ENCODE measurements around the gene SART3. TPM values are rescaled to one million over a fixed set of nuclear protein-coding genes. Genes with fewer than 3 reads are reported as not detected.
"Not testable (repeated sequence)": the region's sequence is repeated elsewhere in the genome, so short reads cannot be mapped to it uniquely, and the experiment has no call there.

Gene SART3
- total RNA-seq, 1 donor from 2014 or later = 63.6 TPM

DNA sequence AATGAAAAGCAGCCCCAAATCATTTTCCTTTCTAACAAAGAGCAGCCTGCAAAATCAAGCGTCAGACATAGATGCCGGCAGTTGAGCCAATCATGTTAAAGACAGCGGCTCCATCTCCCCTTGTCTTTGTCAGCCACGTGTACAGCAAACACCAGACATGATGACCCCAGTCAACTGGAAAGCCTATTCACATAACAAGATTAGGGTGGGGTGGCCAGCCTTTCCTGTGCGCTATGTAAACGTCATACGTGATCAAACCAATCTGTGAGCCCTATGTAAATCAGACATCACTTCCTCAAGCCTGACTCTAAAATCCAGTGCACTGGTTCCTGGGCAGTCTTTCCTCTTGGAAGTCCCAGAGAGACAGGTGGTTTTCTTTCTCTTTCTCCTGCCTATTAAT lies 55.8 kb downstream of the SART3 start:
- FAIRE-seq (no peak), DNase-seq (ENCODE audit: low spot score in 2 of 2) (no peak)

DNA sequence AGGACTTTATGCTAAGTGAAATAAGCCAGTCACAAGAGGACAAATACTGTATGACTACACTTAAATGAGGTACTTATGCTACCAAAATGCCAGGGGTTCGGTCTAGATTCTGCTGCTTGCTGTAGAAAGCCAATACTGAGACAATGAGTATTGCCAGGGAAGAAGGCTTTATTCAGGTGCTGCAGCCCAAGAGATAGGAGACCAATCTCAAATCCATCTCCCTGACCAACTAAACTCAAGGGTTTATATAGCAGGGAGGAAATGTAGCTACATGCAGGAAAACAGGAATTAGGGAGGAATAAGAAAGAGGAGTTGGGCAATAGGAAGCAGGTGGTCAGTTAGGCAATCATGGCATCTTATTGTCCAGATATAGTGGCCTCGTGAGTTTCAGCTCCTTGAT lies 58.1 kb downstream of the SART3 start:
- DNase-seq (ENCODE audit: low spot score in 2 of 2) (no peak), FAIRE-seq (no peak)

DNA sequence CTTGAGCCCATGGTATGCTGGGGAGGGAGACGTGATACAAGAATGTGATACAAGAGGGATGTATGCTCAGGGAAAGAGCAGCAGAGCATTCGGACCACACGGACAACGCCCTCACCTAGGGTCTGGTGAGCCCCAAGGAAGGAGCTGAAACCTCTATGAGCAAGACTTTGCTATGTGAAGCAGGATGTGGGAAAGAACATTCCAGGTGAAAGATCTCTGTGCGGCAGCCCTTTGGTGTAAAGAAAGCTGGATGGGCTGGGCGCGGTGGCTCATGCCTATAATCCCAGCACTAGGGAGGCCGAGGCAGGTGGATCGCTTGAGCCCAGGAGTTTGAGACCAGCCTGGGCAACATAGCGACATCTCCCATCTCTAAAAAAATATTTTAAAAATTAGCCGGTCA lies 62.8 kb downstream of the SART3 start:
- DNase-seq (ENCODE audit: low spot score in 2 of 2) = no peak
- no peak for FAIRE-seq

DNA sequence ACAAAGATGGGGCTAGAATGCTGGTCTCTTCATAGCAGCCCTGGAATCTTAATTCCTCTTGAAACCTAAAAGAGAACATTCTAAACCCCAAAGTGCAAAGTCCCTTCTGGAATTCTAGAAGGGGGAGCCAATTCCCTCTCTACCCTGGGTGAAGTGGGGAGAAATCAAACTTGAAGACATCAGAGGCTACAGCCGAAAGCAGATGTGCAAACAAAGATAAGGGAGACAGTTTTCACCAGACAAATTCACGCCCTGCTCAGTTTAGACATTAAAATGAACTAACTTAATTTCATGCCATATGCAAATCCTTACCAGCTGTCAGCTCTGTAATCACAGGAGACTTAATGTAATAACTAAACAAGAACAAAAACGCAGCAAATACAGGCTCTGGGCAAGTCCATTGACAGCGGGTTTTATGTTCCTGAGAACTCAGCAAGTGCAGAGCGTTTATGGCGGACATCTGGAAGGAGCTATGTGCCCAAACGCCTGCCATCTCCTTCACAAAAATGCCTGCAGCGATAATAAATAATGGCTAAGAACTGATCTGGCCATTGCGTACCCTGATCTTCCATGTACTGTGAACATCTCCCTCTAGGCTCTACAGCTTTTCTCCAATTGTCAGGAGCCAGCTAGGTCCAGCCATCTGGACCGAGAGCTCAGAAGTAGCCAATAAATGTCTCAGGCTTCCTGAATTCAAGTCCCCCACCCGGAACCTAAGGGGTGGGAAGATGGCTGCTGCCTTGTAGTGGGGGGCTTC lies 65.0 kb downstream of the SART3 start:
- DNase-seq (ENCODE audit: low spot score in 2 of 2) (no peak), FAIRE-seq (no peak)

DNA sequence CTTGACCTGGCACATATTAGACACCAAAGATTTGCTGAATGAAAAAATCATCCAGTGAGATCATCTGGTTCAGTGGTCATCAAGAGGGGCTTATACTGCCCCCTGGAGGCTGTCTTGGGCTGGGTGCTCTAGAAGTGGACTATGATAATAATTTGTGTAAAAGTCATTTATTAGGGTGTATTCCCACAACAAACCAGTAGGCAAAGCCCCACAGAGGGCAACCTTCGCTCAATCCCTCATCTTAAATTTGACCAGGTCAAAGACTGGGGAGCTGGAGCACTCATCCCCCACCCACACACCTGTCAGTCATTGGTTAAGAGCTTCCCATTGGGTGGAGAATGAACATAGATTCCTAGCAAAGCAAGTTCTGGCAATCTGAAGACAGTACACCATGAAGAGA lies 65.9 kb downstream of the SART3 start:
- no peak for FAIRE-seq
- no peak for DNase-seq (ENCODE audit: low spot score in 2 of 2)

DNA sequence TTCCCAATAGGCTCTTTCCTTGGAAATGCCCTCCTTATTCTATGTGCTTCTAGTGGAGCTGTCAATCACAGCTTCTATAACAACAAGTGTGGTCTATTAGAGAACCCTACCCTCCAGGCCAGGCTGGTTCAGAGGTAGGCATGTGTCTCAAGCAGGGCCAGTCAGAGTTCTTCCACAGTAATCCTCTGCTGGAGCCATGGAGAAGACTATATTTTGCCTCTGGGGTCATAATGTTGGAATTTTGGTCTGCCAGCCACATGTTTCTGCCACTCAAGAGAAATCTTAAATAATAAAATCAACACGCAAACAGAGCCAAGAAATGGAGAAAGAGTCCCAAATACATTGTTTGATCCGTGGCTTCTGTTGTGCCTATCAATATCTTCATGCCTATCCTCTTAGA lies 69.7 kb downstream of the SART3 start:
- DNase-seq (ENCODE audit: low spot score in 2 of 2) (no peak), FAIRE-seq (no peak)

DNA sequence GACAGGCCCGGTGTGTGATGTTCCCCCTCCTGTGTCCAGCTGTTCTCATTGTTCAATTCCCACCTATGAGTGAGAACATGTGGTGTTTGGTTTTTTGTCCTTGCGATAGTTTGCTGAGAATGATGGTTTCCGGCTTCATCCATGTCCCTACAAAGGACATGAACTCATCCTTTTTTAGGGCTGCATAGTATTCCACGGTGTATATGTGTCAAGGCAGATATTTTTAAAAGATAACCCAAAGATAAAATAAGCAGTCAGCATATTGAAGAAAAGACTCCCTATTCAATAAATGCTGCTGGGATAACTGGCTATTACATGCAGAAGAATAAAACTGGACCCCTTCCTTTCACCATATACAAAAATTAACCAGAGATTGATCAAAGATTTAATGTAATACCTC lies 73.9 kb downstream of the SART3 start:
- FAIRE-seq; DNase-seq (ENCODE audit: low spot score in 2 of 2): not testable (repeated sequence)

DNA sequence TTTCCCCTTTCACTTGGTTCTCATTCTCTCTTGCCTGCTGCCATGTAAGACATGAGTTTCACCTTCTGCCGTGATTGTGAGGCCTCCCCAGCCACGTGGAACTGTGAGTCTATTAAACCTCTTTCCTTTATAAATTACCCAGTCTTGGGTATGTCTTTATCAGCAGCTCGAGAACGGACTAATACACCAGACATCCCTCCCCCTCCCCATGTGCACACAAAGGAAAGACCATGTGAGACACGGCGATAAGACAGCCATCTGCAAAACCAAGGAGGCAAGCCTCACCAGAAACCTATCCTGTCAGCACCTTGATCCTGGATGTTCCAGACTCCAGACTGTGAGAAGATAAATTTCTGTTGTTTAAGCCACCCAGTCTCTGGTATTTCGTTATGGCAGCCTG lies 75.6 kb downstream of the SART3 start:
- not testable (repeated sequence) for DNase-seq (ENCODE audit: low spot score in 2 of 2); FAIRE-seq

DNA sequence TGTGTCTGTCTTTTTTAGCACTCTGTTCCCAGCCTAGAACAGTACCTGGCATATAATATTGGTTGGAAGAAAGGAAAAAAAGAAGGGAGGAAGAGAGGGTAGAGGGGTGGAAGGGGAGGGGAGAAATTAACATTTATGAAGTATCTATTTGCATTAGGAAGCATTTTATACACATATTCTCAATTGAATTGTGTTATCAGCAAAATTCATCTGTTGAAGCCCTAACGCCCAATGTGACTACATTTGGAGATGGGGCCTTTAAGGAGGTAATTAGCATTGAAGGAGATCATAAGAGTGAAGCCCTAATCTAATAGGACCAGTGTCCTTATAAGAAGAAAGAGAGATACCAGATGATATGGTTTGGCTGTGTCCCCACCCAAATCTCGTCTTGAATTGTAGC lies 76.1 kb downstream of the SART3 start:
- no peak for DNase-seq (ENCODE audit: low spot score in 2 of 2)
- FAIRE-seq = no peak

DNA sequence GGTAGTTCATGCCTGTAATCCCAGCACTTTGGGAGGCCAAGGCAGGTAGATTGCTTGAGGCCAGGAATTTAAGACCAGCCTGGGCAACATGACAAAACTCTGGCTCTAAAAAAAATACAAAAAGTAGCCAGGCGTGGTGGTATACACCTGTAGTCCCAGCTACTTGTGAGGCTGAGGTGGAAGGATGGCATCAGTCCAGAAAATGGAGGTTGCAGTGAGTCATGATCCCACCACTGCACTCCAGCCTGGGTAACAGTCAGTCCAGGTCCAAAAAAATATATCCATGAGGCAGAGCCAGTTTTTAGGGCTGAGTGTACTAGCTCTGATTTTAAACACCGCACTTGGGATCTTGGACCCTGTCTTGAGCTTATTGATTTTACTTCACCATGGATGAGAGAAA lies 76.5 kb downstream of the SART3 start:
- FAIRE-seq = no peak
- DNase-seq (ENCODE audit: low spot score in 2 of 2) = no peak

DNA sequence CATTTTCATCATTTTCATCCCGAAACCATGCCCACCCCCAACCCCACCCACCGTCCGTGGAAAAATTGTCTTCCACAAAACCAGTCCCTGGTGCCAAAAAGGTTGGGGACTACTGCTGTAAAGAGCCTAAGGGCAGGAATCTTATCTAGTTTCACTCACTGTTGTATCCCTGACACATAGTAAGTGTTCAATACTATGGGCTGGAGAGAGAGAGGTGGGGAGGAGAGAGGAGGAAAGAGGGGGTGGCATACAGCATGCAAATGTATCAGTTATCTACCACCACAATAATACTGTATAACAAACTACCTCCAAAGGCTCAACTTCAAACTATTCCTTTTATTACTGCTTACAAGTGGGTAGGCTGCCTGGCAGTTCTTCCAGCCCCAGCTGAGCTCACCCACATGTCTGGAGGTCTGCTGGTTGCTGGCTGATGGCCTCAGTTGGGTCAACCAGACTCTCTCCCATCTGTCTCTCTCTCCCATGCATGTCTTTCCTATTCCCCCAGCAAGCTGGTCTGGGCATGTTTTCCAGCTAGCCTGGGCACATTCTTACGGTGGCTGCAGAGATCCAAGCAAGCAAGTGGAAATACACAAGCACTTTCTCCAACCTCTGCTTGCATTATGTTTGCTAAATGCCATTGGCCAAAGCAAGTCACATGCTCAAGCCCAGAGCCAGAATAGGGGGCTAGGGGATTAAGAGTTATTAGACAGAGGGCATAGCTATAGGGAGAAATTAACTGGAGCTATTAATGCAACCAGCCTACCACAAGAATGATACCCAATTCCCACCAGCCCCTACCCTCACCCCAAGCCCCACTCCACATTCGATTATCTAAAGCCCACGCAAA lies 77.5 kb downstream of the SART3 start:
- DNase-seq (ENCODE audit: low spot score in 2 of 2) (no peak), FAIRE-seq (no peak)

DNA sequence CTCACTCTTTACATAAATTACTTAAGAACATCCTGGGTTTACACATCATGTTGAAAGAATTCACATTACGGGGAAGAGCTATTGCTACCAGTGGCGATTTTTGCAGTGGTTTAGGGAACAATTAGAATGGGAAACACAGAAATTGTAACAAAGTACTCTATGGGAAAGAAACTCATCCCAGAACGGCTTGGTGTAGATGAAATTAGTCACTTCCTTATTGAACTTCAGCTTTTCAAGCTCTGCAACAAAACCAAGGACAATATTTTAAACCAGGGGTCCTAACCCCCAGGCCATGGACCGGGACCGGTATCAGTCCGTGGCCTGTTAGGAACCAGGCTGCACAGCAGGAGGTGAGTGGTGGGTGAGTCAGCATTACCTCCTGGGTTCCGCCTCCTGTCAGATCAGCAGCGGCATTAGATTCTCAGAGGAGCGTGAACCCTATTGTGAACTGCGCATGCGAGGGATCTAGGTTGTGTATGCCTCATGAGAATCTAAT lies 78.2 kb downstream of the SART3 start:
- no peak for FAIRE-seq
- DNase-seq (ENCODE audit: low spot score in 2 of 2) = no peak

DNA sequence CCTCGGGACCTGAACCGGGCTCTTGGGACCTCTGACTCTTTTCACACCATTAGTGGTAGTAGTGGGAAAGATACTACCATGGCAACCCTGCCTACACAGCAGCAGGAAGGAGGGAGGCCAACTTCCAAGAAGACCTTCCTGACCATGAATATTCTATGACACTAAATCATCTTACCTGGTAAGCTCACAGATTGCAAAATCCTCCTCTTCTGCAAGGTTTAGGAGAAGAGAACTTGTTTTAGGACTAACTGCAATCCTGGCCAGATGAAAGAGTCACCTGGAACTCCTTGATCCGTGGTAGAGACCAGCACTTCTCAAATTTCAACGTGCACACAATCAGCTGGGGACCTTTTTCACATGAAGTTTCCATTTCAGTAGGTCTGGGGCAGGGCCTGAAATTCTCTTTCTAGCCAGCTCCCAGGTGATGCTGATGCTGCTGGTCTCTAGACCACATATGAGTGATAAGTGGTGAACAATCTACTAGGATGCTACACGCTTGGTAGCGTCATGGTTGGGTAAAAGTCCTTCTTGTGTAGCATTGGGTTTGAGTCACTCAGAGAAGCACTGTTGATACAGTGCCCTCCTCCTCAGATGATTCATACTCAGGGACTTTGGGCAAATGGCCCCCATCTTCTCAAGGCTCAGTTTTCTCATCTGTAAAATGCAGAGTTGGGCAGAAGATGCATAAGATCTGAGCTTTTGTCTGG lies 81.5 kb downstream of the SART3 start:
- DNase-seq (ENCODE audit: low spot score in 2 of 2) = no peak
- FAIRE-seq = no peak

DNA sequence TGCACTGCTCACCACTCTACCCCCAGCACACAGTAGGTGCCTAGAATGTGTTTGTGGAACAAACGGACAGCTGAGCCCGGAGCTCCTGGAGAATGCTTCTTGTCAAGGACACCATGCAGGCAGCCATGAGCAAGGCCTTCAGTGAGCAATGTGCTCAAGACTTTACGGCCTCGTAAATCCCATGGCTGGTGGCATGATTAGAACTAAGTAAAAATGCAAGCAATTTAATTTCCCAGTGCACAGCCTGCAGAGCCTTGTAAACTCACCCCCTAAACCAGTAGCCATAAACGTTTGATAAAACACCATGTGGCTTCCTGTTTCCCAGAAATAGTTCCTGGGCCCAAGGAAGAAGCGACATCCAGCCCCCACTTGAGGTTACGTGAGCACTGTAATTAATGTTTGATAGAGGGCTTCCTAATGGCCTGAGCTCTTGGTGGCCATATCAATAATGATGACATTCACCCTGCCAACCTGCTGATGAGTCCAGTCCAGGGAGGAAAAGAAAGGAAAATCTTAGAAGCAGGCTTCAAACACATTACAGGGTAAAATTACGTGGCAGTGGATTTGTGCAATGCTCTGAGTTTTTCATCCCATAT lies 82.3 kb downstream of the SART3 start:
- FAIRE-seq (no peak), DNase-seq (ENCODE audit: low spot score in 2 of 2) (no peak)

DNA sequence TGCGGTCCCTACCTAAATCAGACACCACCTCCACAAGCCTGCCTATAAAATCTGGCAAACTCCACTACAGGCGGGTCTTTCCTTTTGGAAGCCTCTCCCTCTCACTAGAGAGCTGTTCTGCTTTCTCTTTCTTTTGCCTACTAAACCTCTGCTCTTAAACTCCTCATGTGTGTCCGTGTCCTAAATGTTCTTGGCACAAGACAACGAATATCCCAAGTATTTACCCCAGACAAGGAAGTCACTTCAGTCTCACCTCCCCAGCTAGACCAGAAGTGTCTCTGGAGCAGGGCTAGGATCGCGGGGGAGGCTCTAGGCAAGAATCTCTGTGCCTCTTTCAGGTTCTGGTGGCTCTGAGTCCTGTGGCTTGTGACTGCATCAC lies 83.1 kb downstream of the SART3 start:
- FAIRE-seq (no peak), DNase-seq (ENCODE audit: low spot score in 2 of 2) (no peak)

DNA sequence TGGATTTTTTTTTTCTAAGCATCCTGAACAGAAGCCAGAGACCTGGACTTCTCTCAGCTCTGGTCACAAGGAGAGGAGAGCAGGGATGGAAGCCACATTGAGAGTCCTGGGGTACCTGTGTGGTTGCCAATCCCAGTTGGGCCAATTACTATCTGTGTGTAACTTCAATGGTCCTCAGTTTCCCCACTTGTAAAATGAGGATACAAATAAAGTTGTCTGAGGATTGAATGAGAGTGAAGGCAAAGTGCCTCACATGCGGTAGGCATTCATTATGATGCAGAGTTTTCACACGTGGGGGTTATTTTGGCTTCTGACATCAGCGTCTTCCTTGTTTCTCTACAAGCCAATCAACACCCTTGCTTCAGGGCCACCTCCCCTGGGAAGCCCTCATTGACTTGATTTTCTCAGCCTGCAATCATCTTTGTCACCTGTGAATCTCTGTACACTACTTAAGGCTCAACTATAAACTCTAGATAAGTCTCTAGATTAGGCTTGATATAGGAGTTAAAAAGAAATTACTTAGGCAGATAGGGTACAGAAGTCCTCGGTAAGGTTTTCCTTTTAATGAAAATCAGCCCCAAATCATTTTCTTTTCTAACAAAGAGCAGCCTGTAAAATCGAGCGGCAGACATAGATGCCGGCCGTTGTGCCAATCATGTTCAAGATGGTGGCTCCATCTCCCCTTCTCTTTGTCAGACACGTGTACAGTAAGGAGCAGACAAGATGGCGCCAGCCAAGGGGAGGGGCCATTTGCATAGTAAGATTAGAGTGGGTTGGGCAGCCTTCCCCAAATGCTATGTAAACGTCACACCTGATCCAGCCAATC lies 83.7 kb downstream of the SART3 start:
- FAIRE-seq = no peak
- no peak for DNase-seq (ENCODE audit: low spot score in 2 of 2)

DNA sequence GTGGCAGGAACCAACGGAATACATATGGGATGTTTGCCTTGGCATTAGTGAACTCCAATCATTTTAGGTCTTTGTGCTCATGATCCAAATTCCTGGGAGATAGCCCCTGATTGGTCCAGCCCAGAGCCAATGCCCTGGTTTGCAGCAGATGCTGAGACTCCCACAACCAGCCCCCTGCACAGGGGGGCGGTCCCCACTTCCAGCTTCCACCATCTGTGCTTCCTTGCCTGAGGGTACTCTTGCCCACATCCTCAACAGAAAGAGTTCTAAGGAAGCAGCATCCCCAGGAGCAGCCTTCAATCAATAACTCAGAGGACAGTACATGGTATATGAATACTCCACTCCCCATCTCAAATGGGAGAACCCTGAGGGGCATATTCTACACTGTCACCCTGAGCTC lies 85.6 kb downstream of the SART3 start:
- DNase-seq (ENCODE audit: low spot score in 2 of 2) = no peak
- FAIRE-seq = no peak

DNA sequence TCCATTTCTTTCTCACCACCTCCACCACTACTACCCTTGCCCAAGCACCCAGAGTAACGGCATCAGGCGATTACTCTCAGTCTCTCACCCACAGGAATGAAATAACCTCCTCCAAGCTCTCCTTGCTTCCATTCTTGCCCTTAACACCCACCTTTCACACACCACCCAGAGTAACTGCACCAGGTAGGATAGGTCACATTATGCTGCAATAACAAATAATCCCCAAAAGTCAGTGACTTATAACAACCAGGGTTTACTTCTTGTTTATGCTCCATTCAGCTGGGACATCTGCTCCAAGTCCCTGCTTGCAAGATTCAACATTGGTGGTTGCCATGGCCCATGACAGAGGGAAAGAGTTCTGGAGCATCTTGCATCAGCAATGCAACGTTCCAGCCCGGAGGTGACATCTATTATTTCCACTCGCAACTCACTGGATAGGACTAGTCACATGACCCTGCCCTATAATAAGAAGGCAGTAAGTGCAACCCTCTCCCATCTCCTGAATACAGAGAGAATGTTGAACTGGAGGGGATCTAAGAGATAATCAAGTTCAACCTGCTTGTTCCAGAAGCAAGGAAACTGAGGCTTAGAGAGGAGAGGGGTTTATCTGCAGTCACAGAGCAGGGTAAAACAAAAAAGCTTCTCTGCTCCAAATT lies 87.4 kb downstream of the SART3 start:
- DNase-seq (ENCODE audit: low spot score in 2 of 2) (no peak), FAIRE-seq (no peak)

All from frontal cortex (tissue), 4 donors.